Measurements from ENCODE around the gene NUDT14. TPM values are rescaled to one million over a fixed set of nuclear protein-coding genes. Genes with fewer than 3 reads are reported as not detected.

The NUDT14 gene
- total RNA-seq, 2 donors from 2014 or later = 4.1 to 23.6 TPM

DNA sequence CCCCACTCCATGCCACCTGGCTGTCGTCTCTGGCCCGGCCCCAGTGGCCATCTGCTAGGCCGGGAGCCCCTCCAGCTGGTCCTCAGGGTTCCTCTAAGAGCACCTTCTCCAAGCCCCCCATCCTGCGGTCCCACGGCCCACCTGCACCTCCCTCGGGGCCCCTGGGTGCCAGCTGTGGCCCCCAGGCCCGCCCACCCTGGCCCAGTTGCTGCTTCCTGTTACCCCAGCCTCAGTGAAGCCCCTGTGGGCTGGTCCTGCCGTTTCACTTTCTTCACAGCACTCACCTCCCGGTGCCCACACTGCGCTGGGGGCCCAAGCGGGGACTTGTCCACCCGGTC lies 27.6 kb upstream of the NUDT14 start:
- ATAC-seq (ENCODE audit: insufficient number of reproducible peaks, low FRiP score, low read depth) (no peak), DNase-seq (ENCODE audit: low spot score) (no peak)
- no peak overlapping the region for H3K27ac ChIP-seq
- TF ChIP-seq, protein P1, sequence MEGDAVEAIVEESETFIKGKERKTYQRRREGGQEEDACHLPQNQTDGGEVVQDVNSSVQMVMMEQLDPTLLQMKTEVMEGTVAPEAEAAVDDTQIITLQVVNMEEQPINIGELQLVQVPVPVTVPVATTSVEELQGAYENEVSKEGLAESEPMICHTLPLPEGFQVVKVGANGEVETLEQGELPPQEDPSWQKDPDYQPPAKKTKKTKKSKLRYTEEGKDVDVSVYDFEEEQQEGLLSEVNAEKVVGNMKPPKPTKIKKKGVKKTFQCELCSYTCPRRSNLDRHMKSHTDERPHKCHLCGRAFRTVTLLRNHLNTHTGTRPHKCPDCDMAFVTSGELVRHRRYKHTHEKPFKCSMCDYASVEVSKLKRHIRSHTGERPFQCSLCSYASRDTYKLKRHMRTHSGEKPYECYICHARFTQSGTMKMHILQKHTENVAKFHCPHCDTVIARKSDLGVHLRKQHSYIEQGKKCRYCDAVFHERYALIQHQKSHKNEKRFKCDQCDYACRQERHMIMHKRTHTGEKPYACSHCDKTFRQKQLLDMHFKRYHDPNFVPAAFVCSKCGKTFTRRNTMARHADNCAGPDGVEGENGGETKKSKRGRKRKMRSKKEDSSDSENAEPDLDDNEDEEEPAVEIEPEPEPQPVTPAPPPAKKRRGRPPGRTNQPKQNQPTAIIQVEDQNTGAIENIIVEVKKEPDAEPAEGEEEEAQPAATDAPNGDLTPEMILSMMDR (IDR thresholded peaks at IDR 0.05) = no peak
- no peak overlapping the region for H3K4me3 ChIP-seq
- H3K36me3 ChIP-seq = peaks cover 13% of the 10 kb centered on the region
- H3K9me3 ChIP-seq = no peaks in the 10 kb centered on the region
- no peaks in the 10 kb centered on the region for H3K27me3 ChIP-seq (replicated peaks; ENCODE audit: insufficient read depth)
- H3K4me1 ChIP-seq (ENCODE audit: control insufficient read depth in 1 of 2, low read depth in 2 of 2) = peaks cover 10 to 20% of the 10 kb centered on the region in 2 donors

- TF ChIP-seq, protein P1 (IDR thresholded peaks at IDR 0.05) = no peak
- Histone ChIP-seq H3K9me3 (no peaks in the 10 kb centered on the region), H3K36me3 (peaks cover 12% of the 10 kb centered on the region), H3K27me3 (replicated peaks; ENCODE audit: insufficient read depth) (no peaks in the 10 kb centered on the region), H3K4me3 (no peak overlapping the region), H3K4me1 (ENCODE audit: control insufficient read depth in 1 of 2, low read depth in 2 of 2) (peaks cover 12 to 21% of the 10 kb centered on the region in 2 donors), H3K27ac (no peak overlapping the region)
- DNase-seq (ENCODE audit: low spot score) (no peak), ATAC-seq (ENCODE audit: insufficient number of reproducible peaks, low FRiP score, low read depth) (no peak)
Observed at GRCh38 chr14:105207996-105208737, 27.1 kb upstream of the NUDT14 start.

- ATAC-seq (ENCODE audit: insufficient number of reproducible peaks, low FRiP score, low read depth) (no peak), DNase-seq (ENCODE audit: low spot score) (no peak)
- H3K27me3 ChIP-seq (replicated peaks; ENCODE audit: insufficient read depth) = no peaks in the 10 kb centered on the region
- H3K4me1 ChIP-seq (ENCODE audit: control insufficient read depth in 1 of 2, low read depth in 2 of 2) = peaks cover 13 to 23% of the 10 kb centered on the region in 2 donors
- H3K27ac ChIP-seq = no peak overlapping the region
- no peak overlapping the region for H3K4me3 ChIP-seq
- no peaks in the 10 kb centered on the region for H3K9me3 ChIP-seq
- TF ChIP-seq, protein P1 (IDR thresholded peaks at IDR 0.05) = no peak
- peaks cover 10% of the 10 kb centered on the region for H3K36me3 ChIP-seq
Observed at GRCh38 chr14:105207460-105207901, 26.4 kb upstream of the NUDT14 start.

- Histone ChIP-seq H3K4me3 (no peak overlapping the region), H3K27me3 (replicated peaks; ENCODE audit: insufficient read depth) (no peaks in the 10 kb centered on the region), H3K27ac (no peak overlapping the region), H3K4me1 (ENCODE audit: control insufficient read depth in 1 of 2, low read depth in 2 of 2) (peaks cover 13 to 27% of the 10 kb centered on the region in 2 donors), H3K36me3 (peaks cover 10% of the 10 kb centered on the region), H3K9me3 (no peaks in the 10 kb centered on the region)
- ATAC-seq (ENCODE audit: insufficient number of reproducible peaks, low FRiP score, low read depth) = no peak
- TF ChIP-seq, protein P1 (IDR thresholded peaks at IDR 0.05) = no peak
- no peak for DNase-seq (ENCODE audit: low spot score)
Observed at GRCh38 chr14:105206873-105207272, 25.8 kb upstream of the NUDT14 start.

GRCh38 chr14:105205673-105206208 lies 24.6 kb upstream of the NUDT14 start:
- no peak overlapping the region for H3K27ac ChIP-seq
- H3K4me3 ChIP-seq = no peak overlapping the region
- TF ChIP-seq, protein P1 (IDR thresholded peaks at IDR 0.05) = no peak
- H3K4me1 ChIP-seq (ENCODE audit: control insufficient read depth in 1 of 2, low read depth in 2 of 2) = peaks cover 13 to 32% of the 10 kb centered on the region in 2 donors
- H3K36me3 ChIP-seq = peaks cover 10% of the 10 kb centered on the region
- H3K9me3 ChIP-seq = no peaks in the 10 kb centered on the region
- no peaks in the 10 kb centered on the region for H3K27me3 ChIP-seq (replicated peaks; ENCODE audit: insufficient read depth)
- DNase-seq (ENCODE audit: low spot score) = no peak
- no peak for ATAC-seq (ENCODE audit: insufficient number of reproducible peaks, low FRiP score, low read depth)

Data from thoracic aorta (tissue), 2 donors.